Left cardiac atrium (tissue), 4 donors: ENCODE data around the gene ST6GALNAC5. TPM values are rescaled to one million over a fixed set of nuclear protein-coding genes. Genes with fewer than 3 reads are reported as not detected.

Experiments
- ATAC-seq, 2 donors: fragments of 200-7000 bp; cut with Tn5 transposase; one replicate each; pipeline ENCODE4 v1.9.1; 2020; ENCODE audit warnings: mild to moderate bottlenecking in 2 of 2, moderate library complexity in 2 of 2
- DNase-seq: peaks from one replicate; pipeline ENCODE4 v3.0.0-alpha.2; 2020
- intact Hi-C, 2 donors: fragments of 100-400 bp; cut with DNase I; formaldehyde crosslinking; loops; one replicate each; pipeline versions ENCODE4 v1.14.1 to v1.15.1; 2022 to 2023
- microRNA-seq, 2 donors: library from miRNA; unstranded; fragments of <30 nt; microRNA quantifications; one replicate each; pipeline ENCODE4 v1.2.0, GENCODE V29; 2020
- total RNA-seq, 2 donors: library from RNA; stranded (reverse); fragmentation: NEBNext Ultra II Directional; extraction: Animal tissue kit (Norgen Biotek cat#: 25700); gene quantifications; one replicate each; pipeline ENCODE4 v1.2.1, GENCODE V29; 2021
- donor health status: DM: no; HTN: yes; CAD: no.
- donor health status: DM: no; HTN: yes; CAD: no; lungs with severe emphysema.
- donor health status: DM: yes; HTN: yes; CAD: no.
- donor health status: Dilated cardiomyopathy.

The ST6GALNAC5 gene
- total RNA-seq, 2 donors from 2014 or later = 0.52 to 0.71 TPM

- intact Hi-C loops = no loop called here
- DNase-seq = no peak
- ATAC-seq = no peak
These were observed 198.5 kb downstream of the ST6GALNAC5 start for GRCh38 chr1:77065693-77066342.

GRCh38 chr1:77068013-77068412, 200.7 kb downstream of the ST6GALNAC5 start:
- no peak for ATAC-seq
- no peak for DNase-seq
- intact Hi-C loops = no loop called here

GRCh38 chr1:77076759-77077158, 209.5 kb downstream of the ST6GALNAC5 start:
- DNase-seq (no peak), ATAC-seq (no peak)
- intact Hi-C loops = no loop called here

- intact Hi-C loops = no loop called here
- DNase-seq (no peak), ATAC-seq (no peak)
These were observed 214.6 kb downstream of the ST6GALNAC5 start for GRCh38 chr1:77081834-77082233.

- DNase-seq (no peak), ATAC-seq (no peak)
- intact Hi-C loops = no loop called here
These were observed 217.2 kb downstream of the ST6GALNAC5 start for GRCh38 chr1:77084457-77084856.

GRCh38 chr1:77085109-77085508, 217.8 kb downstream of the ST6GALNAC5 start:
- intact Hi-C loops = no loop called here
- ATAC-seq (no peak), DNase-seq (no peak)

- ATAC-seq (no peak), DNase-seq (no peak)
- intact Hi-C loops = no loop called here
These were observed 222.5 kb downstream of the ST6GALNAC5 start for GRCh38 chr1:77089756-77090155.

GRCh38 chr1:77095236-77095635, 228.0 kb downstream of the ST6GALNAC5 start:
- intact Hi-C loops = no loop called here
- ATAC-seq (no peak), DNase-seq (no peak)

GRCh38 chr1:77096496-77097255, 229.4 kb downstream of the ST6GALNAC5 start:
- DNase-seq (no peak), ATAC-seq (no peak)
- intact Hi-C loops = no loop called here

- DNase-seq (no peak), ATAC-seq (no peak)
- intact Hi-C loops = no loop called here
These were observed 233.6 kb downstream of the ST6GALNAC5 start for GRCh38 chr1:77100875-77101274.

- intact Hi-C loops = no loop called here
- ATAC-seq (no peak), DNase-seq (no peak)
These were observed 236.2 kb downstream of the ST6GALNAC5 start for GRCh38 chr1:77103486-77103885.

- ATAC-seq (no peak), DNase-seq (no peak)
- intact Hi-C loops = no loop called here
These were observed 237.4 kb downstream of the ST6GALNAC5 start for GRCh38 chr1:77104672-77105071.

Small RNA genes within 50 kb of the gene (microRNA-seq; reads per million reads assigned to microRNA genes)
- gene MIR7156 = 0 to 0.20 reads per million in 2 donors
